HG03565 (cell line): Measurements from ENCODE around the gene RANBP17.

Source experiments
- ATAC-seq: cut with Tn5 transposase; IDR thresholded peaks from one replicate; pipeline ENCODE4 v1.9.1; 2021; ENCODE audit warnings: mild to moderate bottlenecking, moderate library complexity; ENCODE audit not compliant: unreplicated experiment

Gene RANBP17

DNA sequence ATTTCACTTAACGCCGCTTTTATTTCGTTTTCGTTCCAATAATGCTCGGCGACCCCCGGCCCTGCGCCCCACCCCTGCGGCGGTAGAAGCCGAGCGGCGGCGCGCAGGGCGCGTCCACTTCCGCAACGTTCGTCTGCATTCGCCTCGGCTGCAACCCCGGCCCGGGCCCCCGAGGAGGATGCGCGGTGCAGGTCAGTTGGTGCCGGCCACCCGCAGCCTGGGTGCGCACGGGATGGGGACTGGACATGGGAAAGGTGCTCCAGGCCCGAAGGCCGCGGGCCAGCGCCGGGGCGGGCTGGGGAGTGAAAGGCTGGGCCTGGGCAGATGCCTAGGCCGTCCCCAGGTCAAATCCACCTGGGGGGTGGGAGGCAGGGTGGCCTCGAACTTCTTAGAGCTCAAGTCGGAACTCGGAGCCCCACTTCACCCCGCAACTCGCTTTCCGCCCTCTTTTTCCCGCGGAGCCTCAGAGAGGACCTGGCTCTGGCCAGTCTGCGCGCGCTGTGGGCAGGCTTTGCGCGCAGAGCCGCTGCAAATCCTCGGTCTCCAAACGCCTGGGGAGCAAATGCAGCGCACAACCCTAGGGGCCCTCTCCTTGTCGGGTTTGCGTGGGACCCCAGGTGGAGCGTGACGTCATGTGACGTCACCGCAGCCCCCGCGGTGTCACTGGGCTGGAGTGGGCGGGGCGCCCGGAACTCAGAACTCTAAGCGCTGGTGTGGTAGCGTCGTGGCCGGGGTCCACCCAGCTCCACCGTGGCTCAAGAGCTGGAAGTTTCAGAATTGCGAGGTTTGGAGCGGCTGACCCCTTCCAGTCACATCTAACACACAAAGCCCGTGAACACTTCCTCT lies 450.5 kb downstream of the RANBP17 start:
- no peak for ATAC-seq

DNA sequence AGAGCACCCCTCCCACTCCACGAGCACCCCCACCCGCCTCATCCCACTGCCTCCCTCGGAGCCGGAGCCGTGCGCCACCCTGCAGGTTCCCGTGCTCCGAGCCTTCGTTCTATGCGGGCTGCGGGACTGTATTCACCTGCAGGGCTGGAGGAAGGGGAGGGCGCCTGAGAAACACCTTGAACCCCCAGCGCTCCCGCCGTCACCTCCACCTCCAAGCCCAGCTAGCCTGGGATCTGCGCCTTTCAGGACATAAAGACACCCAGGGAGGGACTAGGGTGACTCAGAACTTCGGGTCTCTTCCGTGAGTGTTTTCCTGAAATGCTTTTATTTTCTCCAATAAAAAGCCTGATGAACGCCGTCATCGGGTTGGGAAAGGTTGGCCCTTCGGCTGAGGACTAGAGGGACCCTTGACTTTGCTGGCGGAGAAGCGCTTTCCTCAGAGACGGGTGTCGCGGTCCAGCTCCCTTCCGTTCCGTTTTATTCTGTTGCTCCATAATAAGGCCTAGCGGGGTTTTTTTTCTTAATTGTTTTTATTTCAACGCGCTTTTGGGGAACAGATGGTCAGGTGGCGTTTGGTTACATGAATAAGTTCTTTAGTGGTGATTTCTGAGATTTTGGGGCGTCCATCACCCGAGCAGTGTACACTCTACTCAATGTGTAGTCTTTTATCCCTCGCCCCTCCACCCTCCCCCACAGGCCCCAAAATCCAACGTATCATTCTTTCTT lies 451.8 kb downstream of the RANBP17 start:
- no peak for ATAC-seq

DNA sequence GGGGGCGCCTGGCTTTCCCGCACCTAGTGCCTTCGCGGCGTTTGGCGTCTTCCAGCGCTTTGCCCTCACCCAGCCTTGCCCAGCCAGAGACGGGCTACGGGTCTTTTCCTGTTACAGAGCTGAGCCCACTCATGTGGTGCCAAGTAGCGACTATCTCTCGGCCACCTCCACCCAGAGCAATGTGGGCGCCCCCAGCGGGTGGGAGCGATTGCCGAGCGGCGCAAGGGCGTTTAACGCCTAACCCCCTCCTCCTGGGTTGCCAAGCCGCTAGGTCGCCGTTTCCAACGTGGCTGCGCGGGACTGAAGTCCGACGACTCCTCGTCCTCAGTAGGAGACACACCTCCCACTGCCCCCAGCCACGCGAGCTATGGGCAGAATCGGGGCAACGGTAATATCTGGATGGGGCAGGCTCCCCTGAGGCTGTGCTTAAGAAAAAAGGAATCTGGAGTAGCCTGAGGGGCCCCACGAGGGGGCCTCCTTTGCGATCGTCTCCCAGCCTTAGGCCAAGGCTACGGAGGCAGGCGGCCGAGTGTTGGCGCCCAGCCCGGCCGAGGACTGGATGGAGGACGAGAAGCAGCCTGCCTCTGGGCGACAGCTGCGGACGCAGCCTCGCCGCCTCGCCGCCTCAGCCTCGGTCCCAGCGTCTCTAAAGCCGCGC lies 453.0 kb downstream of the RANBP17 start:
- no peak for ATAC-seq

DNA sequence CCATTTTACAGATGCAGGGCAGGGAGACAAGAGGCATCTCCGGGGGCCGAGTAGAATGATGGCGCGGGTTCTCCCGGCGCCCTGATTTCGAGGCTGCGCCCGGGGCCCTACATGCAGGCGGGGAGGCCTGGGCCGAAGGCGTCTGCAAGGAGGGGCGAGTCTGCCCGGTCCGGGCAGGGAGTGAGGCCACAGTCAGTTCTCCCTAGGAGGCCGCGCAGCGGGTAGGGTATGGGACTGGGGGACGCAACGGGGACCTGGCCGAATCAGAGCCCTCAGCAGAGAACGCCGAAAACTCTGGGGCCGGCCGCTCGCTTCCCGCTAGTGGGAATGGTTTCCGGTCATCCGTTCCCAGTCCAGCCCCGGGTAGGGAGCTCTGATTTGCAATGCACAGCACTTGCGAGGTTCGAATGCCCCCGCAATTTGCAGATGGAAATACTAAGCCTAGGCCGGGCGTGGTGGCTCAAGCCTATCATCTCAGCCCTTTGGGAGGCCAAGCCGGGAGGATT lies 453.6 kb downstream of the RANBP17 start:
- no peak for ATAC-seq

DNA sequence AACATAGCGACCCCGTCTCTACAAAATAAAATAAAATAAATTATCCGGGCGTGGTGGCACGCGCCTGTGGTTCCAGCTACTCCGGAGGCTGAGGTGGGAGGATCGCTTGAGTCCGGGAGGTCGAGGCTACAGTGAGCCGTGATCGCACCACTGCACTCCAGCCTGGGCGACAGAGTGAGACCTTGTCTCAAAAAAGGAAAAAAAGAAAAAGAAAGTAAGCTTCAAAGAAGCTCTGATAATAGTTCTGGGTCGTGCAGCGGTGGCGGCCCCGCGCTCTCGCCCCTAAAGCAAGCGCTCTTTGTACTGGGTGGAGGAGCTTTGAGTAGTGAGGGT lies 454.1 kb downstream of the RANBP17 start:
- no peak for ATAC-seq

DNA sequence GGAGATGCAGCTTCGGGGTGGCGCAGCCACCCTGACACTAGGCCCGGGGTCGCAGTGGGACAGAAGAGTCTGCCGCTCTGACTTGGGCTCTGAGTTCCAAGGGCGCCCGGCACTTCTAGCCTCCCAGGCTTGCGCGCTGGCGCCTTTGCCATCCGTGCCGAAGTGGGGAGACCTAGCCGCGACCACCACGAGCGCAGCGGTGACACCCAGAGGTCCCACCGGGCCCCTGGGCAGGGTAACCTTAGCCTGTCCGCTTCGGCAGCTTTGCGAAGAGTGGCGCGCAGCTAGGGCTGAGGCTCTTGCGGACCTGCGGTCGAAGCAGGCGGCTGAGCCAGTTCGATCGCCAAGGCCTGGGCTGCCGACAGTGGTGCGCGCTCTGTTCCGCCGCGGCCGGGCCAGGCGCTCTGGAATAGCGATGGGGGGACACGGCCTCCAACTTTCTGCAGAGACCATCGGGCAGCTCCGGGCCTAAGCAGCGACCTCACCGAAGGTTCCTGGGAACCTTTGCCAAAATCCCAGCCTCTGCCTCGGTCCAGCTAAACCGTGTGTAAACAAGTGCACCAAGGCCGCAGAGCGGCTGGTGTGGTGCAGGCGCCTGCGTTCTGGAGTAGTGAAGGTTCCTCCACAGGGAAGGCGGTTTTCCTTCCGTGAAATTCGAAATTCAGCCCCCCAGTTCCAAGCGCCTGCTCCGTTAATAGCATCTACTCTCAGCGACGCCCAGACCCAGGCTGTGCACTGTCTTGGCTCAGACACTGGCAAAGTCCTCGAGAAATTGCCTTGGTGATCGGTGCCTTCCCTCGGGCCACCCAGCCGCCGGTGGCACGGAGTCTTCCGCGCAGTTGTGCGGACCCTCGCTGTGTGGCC lies 454.7 kb downstream of the RANBP17 start:
- no peak for ATAC-seq

DNA sequence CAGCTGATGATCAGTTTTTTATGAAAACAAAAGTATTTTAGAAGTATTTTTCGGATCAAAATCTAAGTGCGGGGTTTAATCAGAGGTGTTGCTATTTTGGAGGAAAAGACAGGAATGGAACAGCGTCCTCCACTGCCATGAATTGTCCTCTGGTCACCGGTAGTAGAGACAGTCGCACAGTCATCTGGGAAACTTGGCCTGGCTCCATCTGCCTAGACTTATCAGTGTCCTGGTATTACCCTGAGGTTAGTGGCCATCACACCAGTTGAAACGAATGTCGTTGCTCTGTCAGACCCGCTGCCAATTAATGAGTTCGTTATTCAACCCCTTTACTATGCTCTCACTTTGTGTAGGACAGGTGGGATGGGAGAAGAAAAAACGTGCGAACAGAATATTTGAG lies 455.4 kb downstream of the RANBP17 start:
- ATAC-seq, result no peak

DNA sequence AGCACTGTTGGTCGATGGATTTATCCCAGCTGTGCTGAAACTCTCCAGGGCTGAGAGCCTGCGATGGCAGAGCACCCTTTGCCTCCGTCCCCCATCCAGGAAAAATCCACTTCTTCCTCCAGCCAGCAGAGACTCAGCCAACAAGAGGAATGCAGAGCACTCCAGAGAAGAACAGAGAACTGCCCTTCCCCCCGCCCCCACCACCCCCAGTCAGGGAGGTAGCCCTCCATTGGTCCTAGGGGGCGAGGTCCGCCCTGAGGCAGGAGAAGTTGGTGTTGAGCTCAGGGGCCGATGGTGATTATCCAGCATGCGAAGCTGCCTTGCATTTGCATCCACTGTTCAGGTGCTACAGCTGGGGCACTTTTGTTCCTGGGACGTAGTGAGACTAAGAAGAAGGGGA lies 456.2 kb downstream of the RANBP17 start:
- ATAC-seq, result no peak

DNA sequence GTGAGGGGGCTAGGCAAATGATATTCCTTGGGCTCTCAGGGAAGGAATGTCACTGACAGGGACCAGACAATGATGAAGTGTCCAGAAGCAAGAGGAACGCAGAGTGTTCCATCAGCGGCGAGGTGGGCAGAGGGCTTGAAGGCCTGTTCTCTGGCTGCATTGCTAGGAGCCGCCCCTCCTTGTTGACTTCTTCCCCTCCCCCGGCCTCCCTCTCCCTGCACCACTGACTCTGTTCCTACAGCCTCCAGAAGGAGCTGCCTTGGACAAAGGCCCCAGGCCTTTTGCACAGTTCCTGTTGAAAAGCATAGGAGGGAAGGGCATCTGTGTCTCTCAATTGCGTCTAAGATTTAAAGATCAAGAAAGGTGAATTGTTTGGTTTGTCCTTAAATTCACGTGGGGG lies 459.6 kb downstream of the RANBP17 start:
- no peak for ATAC-seq

DNA sequence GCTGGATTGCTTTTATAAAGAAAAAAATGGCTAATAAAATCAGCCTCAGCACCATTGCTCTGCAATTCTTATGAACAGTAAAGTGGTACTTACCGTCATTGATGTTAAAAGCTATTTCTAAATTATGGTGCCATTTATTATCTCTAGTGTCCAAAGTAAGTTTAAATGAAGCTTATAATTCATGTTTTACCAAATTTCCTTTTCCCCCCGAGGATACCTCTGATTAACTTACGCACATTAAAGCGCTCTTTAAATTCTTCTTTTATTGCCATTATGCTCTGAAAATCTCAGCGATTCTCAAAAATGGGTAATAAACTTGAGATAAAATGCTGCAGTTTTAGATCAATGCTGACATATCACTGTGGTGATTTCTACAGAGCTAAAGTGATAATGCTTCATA lies 460.7 kb downstream of the RANBP17 start:
- no peak for ATAC-seq

DNA sequence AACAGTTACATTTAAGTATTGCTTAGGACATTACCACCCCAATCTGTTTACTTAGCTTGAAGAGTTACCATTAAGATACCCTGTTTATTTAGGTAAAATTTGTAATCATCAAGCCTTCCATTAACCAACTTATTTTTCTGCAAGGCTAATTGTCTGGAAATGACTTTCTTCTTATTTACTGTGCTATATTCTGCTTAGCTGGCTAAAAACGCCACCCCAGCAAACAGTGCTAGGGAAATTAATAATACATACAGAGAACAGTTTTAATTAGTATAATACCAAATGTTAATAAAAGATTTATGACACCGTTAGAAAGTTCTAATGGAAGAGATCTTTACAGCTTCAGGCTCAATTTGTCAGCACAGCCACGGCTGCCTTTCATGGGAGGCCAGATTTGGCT lies 461.2 kb downstream of the RANBP17 start:
- no peak for ATAC-seq

DNA sequence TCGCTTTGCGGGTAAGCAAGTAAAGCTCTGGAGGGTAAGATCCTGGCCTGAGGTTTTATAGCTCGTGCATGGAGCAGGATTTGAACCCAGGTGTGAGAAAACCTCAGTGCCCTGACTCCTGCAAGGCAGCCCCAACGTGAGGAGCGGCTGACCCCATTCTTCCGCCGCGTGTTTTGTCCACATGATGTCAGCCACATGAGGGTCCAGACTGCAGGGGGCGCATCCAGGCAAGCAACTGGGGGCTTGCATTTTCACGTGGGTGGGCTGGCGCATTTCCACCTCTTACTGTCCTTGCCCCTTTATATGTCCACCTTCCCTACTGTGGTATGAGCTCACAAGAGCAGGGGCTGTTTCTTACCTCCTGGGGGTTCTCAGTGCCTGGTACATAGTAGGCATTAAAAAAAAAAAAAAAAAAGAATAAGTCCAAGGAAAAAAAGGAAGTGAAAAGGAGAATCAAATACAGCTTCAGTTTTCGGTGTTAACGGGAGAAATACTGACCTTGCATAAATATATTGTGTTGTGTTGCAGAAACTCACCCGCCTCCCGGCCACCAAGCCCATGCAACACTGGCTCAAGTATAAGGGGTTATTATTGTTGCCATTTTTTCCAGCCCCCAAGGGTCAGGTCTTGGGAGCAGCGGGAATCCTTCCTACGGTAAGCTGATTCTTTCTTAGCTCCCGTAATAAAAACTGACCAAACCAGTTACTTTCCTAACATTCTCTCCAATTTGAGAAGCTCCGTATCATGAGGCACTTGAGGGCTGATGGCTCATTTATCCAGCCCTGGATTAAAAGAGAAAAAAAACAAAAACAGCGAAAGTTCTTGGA lies 462.2 kb downstream of the RANBP17 start:
- ATAC-seq, result no peak

DNA sequence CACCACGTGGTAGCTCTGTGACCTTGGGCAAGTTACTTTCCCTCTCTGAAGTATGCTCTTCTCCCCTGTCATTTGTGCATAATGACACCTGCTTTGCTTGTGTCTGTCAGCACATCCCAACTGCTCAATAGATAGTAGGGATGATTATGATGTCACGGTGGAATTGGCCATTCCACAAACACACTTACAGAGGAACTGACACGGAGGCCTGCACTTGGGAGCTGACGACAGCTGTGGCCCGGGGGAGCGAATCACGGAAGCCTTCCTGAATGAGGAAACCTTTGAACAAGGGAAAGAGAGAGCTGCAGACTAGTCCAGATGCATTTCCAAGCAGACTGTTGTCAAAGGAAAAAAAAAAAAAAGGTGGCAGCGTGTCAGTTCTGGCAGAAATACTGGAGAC lies 468.2 kb downstream of the RANBP17 start:
- ATAC-seq, result no peak

DNA sequence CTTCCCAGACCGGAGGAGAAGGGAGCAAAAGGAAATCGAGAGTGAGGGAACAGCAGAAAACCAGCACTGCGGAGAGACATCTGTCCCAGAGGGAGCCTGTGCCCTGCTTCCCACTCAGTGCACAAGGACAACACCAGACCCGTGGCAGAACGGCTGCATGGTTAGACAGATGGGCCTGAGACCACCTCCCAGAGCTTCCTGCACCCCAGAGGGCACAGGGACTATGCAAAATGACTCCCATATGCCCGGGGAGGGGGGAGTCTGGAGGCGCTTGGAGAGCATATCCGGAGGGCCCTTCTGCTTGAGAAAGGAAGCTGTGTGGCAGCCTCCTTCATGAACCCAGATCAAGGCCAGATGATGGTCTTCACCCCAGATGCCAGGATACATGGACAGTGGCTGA lies 473.8 kb downstream of the RANBP17 start:
- ATAC-seq, result no peak

DNA sequence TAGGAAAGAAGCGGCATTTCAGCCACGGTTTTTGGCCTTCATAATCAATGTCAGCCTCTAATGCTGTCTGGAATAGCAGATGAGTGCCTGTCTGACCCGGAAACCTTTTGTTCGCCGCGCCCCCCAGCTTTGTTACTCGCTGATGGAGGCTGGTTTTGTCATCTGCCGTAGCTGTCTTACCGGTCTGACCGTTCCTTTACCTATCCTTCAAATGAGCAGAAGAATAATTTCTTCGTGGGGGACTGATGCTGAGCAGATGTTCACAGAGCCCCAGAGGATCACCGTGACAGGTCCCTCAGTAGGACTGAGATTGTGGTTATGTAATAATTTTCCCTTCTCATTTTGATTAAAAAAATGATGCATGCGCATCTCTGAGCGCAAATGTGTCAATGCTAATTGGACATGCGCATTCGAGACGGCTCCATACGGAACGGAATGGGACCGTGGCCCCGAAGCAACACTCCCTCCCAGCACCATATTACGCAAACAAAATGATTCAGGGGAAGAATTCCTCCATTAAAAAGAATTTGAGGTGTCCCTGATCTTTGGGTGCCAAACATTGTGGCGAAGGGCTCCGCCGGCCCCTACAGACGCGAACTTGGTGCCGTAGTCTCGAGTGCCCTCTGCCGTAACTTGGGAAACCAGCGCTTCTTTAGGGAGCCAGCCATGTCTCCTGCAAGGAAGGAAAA lies 474.8 kb downstream of the RANBP17 start:
- ATAC-seq, result no peak

DNA sequence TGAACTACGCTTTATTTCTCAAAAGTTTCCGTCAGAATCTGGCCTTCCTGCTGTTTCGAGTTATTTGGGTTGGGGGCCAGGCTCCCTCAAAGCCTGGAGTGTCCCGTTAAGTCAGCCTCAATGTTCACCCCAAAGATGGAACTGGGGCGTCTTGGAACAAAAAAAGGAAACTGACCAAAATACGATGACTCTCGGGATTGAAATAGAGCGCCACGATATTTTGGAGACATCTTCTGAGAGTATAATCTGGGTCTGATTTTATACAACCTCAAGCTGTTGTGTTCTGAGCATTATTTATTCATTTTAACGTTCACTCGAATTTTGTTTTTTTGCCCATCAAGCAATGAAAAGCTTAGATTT lies 475.4 kb downstream of the RANBP17 start:
- ATAC-seq, result no peak

DNA sequence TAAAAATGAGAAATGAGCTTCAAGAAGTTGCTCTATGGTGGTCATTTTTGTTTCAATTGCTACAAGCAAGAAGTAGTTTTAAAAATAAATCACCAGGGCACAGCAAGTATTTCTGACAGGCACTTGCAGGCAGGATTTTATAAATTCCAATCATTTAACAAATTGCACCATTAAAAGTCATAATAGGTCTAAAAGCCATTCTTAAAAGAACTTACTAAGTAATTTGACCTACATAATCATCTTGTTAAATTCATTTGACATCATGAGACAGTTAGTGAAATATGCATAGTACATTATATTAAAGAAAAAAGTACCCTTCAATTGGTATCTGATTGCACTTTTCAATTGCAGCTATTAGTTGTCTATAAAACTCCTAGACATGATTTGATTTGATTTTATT lies 478.2 kb downstream of the RANBP17 start:
- no peak for ATAC-seq

DNA sequence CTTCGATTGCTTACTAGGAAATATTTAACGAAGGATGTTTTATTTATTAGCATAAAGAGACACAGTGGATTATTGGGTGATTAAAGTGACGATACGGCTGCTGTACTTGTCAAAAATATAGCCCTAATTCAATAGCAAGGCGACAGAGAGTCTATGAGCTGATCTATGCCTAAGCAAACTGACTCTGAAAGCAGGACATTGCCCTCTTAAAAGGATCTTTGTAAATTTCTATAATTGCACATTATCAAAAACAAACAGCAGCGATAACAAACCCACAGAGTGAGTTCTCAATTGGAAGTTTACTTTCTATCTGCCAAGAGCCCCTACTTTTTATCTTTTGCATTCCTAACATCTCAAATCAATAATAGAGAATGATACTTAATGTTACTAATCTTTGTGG lies 478.7 kb downstream of the RANBP17 start:
- no peak for ATAC-seq

DNA sequence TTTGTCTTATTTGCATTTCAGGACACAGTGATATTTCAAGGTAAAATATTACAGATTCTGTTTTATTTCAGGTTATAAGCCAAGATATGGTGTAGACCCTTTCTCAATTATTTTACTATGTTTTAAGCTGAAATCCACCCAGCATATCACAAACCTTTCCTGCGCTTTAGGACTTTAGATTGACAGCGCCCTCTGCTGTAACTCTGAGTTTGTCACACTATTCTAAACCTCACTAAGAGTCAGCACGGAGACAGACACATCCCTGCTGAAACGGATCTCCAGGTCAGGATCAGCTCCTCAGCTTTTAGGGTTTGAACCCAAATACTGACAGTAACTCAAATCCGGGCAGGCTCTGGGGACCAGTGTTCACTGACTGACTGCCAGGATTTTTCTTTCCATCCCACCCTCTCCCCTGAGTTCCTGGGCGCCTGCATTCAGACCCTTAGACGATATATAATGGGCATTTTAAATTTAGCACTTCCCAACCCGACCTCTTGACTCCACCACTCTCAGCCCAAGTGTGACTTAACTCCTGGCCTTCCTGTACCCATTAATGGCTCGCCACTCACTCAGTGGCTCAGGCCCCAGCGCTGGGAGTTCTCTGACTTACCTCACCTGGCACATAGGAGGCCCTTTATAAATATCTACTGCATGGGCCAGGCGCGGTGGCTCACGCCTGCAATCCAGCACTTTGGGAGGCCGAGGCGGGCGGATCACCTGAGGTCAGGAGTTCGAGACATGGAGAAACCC lies 480.7 kb downstream of the RANBP17 start:
- peak; percentile 59 for ATAC-seq
